K562 (cell line): ENCODE results near the gene EFHB. TPM values are rescaled to one million over a fixed set of nuclear protein-coding genes. Genes with fewer than 3 reads are reported as not detected.

Experiments
- KDM1A ChIP-seq, 2 experiments: fragments of 450-650 bp; IDR thresholded peaks; 2 replicates each; pipeline ENCODE4 v1.6.1; 2016; ENCODE audit warnings: mild to moderate bottlenecking in 2 of 2
- MXI1 ChIP-seq: IDR thresholded peaks from 2 replicates; pipeline ENCODE4 v1.6.1; 2011; ENCODE audit warnings: low read depth, mild to moderate bottlenecking, improper control_type of control experiment, low read length
- MYC ChIP-seq, 2 experiments: fragments of 250-450 bp in 1 of 2; sonication (Bioruptor Pico) in 1 of 2; IDR thresholded peaks; 2 replicates each; pipeline versions ENCODE4 v1.5.1 to v1.6.1; 2012 to 2021; ENCODE audit warnings: low read depth in 2 of 2, borderline replicate concordance in 1 of 2, improper control_type of control experiment in 1 of 2, low read length in 1 of 2, mild to moderate bottlenecking in 1 of 2, moderate library complexity in 1 of 2
- POLR2G ChIP-seq: fragments of 200-400 bp; formaldehyde crosslinking; IDR thresholded peaks from 2 replicates; pipeline ENCODE4 v1.6.1; 2017; ENCODE audit warnings: low read depth, mild to moderate bottlenecking, antibody characterized with exemption, low read length, moderate library complexity
- PYGO2 ChIP-seq: fragments of 450-650 bp; IDR thresholded peaks from 2 replicates; pipeline ENCODE4 v1.6.1; 2016; ENCODE audit warnings: mild to moderate bottlenecking, missing genetic modification characterization, moderate library complexity, missing compliant biosample characterization
- SIN3B ChIP-seq: fragments of 450-650 bp; IDR thresholded peaks from 2 replicates; pipeline ENCODE4 v1.6.1; 2017; ENCODE audit warnings: low read depth, mild to moderate bottlenecking, moderate library complexity
- TAL1 ChIP-seq: fragments of 450-650 bp; IDR thresholded peaks from 2 replicates; pipeline ENCODE4 v1.6.1; 2016; ENCODE audit warnings: mild to moderate bottlenecking
- TCF7 ChIP-seq: sonication (generic); IDR thresholded peaks from 2 replicates; pipeline ENCODE4 v1.6.1; 2016; ENCODE audit warnings: antibody characterized with exemption, borderline replicate concordance
- TCFL5 ChIP-seq: fragments of 250-450 bp; sonication (Bioruptor Pico); conservative IDR thresholded peaks from 2 replicates; pipeline ENCODE4 v1.6.1; 2021; ENCODE audit warnings: mild to moderate bottlenecking, moderate library complexity, matching md5 sums
- TFAM ChIP-seq: fragments of 250-450 bp; sonication (Bioruptor Pico); conservative IDR thresholded peaks from 2 replicates; pipeline ENCODE4 v1.5.0; 2021; ENCODE audit warnings: mild to moderate bottlenecking, moderate library complexity
- ZKSCAN8 ChIP-seq: fragments of 200-800 bp; sonication (Bioruptor generic); IDR thresholded peaks from 2 replicates; pipeline ENCODE4 v1.6.1; 2016; ENCODE audit warnings: missing genetic modification characterization, missing compliant biosample characterization
- ZNF175 ChIP-seq: fragments of 200-800 bp; sonication (Bioruptor generic); IDR thresholded peaks from 2 replicates; pipeline ENCODE4 v1.6.1; 2016; ENCODE audit warnings: low read depth, mild to moderate bottlenecking, missing genetic modification characterization, missing compliant biosample characterization
- ZNF274 ChIP-seq: IDR thresholded peaks from 2 replicates; pipeline ENCODE4 v1.6.1; 2011; ENCODE audit warnings: low read depth, mild to moderate bottlenecking, low read length, moderate library complexity, borderline replicate concordance
- ZNF75A ChIP-seq: fragments of 450-650 bp; formaldehyde crosslinking; IDR thresholded peaks from 2 replicates; pipeline ENCODE4 v1.4.0; 2020; ENCODE audit warnings: mild to moderate bottlenecking
- ZNF785 ChIP-seq: fragments of 250-450 bp; sonication (Bioruptor Pico); IDR thresholded peaks from 2 replicates; pipeline ENCODE4 v1.4.0; 2020; ENCODE audit warnings: mild to moderate bottlenecking
- polyA plus RNA-seq, 8 experiments: library from polyadenylated mRNA; depleted of rRNA in 4 of 8; stranded (reverse) in 5 of 8; unstranded in 3 of 8; fragments of >200 nt; fragmentation: Nextera tagmentation in 2 of 8; fragmentation: Illumina TruSeq in 1 of 8; extraction: Ambion mirVana in 2 of 8; extraction: Trizol in 1 of 8; gene quantifications; 2 replicates each; pipeline versions ENCODE4 v1.2.1 to v1.2.3, GENCODE V29; 2011 to 2014; ENCODE audit warnings: inconsistent platforms in 1 of 8, missing spikeins in 1 of 8
- total RNA-seq, 7 experiments: library from RNA; depleted of rRNA in 6 of 7; stranded (reverse); fragments of >200 nt in 6 of 7; fragmentation: Illumina TruSeq in 2 of 7; extraction: Trizol in 2 of 7; gene quantifications; 2 replicates each; pipeline versions ENCODE4 v1.2.1 to v1.2.3, GENCODE V29; 2011 to 2021; ENCODE audit warnings: low replicate concordance in 1 of 7
- TF ChIP-seq, protein P1 (sequence below): fragments of 250-450 bp; sonication (Bioruptor Pico); IDR thresholded peaks from 2 replicates; pipeline ENCODE4 v1.5.0; 2020; ENCODE audit warnings: mild to moderate bottlenecking, borderline replicate concordance
- TF ChIP-seq, protein P2 (sequence below): fragments of 450-650 bp; formaldehyde crosslinking; IDR thresholded peaks from 2 replicates; pipeline ENCODE4 v1.4.0; 2020; ENCODE audit warnings: mild to moderate bottlenecking, moderate library complexity
- TF ChIP-seq, protein P3 (sequence below), 2 experiments: fragments of 450-650 bp; conservative IDR thresholded peaks; 2 replicates each; pipeline ENCODE4 v1.6.1; 2017; ENCODE audit warnings: mild to moderate bottlenecking in 2 of 2, moderate library complexity in 2 of 2
- TF ChIP-seq, protein P4 (sequence below): fragments of 250-450 bp; sonication (Bioruptor Pico); IDR thresholded peaks from 2 replicates; pipeline ENCODE4 v1.5.1; 2021; ENCODE audit warnings: mild to moderate bottlenecking

Gene EFHB
- total and polyA plus RNA-seq, 9 of the 15 experiments (the other 6 are each of a cell fraction or from before 2014, with no cell fraction given) = 1.5 to 4.0 (median 1.8) TPM

DNA sequence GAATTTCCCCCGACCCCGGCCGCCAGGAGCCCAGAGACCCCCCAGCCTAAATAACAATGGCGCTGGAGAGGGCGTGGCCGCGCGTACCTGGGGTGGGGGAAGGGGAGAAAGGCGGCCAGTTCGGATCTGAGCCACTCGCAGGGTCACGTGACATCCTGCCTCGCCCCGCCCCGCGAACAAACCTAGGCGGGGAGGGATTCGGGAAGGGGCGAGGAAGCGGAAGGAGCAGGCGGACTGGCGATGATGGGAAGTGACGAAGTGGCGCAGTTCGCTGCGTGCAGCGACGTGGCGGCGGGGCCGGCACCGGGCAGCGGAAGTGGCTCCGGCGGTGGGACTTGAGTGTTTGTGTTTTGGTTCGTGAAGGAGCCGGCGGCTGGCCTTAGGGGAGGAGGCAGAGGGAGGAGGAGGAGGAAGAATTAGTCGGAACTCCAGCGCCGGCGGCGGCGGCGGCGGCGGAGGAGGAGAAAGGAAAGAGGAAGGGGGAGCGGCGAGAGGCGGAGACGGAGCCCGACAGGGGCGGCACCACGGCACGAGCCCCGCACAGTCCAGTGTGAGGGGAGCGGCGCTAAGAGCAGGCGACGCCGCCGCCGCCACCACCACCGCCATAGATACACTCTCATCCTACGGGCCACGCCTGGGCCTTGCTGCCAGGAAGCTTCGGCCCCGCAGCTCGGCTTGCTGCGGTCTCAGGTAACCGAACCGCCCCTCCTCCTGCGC is 13.0 kb upstream of the EFHB start, which contains the start of gene RAB5A (continued):
- peak; percentile 49; the same call in 1 of the 2 replicates for TF ChIP-seq MXI1
- no peak for TF ChIP-seq ZNF75A (CRISPR knock-in tag)
- TF ChIP-seq TAL1 = peak; percentile 20
- TF ChIP-seq ZNF175 (CRISPR knock-in tag) = peak; percentile 54; the same call in 1 of the 2 replicates
- TF ChIP-seq, protein P1, sequence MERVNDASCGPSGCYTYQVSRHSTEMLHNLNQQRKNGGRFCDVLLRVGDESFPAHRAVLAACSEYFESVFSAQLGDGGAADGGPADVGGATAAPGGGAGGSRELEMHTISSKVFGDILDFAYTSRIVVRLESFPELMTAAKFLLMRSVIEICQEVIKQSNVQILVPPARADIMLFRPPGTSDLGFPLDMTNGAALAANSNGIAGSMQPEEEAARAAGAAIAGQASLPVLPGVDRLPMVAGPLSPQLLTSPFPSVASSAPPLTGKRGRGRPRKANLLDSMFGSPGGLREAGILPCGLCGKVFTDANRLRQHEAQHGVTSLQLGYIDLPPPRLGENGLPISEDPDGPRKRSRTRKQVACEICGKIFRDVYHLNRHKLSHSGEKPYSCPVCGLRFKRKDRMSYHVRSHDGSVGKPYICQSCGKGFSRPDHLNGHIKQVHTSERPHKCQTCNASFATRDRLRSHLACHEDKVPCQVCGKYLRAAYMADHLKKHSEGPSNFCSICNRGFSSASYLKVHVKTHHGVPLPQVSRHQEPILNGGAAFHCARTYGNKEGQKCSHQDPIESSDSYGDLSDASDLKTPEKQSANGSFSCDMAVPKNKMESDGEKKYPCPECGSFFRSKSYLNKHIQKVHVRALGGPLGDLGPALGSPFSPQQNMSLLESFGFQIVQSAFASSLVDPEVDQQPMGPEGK = no peak
- no peak for TF ChIP-seq PYGO2 (tag)
- TF ChIP-seq KDM1A (IDR thresholded peaks at IDR 0.05) = no peak
- peak; percentile 87 for TF ChIP-seq MYC (IDR thresholded peaks at IDR 0.05; ENCODE audit: low read depth, low read length)
- 0 out of 2 replicates have a peak, but pooled peaks have one; percentile 29 for TF ChIP-seq MYC (CRISPR knock-in tag; IDR thresholded peaks at IDR 0.05; ENCODE audit: borderline replicate concordance, low read depth)
- TF ChIP-seq, protein P2, sequence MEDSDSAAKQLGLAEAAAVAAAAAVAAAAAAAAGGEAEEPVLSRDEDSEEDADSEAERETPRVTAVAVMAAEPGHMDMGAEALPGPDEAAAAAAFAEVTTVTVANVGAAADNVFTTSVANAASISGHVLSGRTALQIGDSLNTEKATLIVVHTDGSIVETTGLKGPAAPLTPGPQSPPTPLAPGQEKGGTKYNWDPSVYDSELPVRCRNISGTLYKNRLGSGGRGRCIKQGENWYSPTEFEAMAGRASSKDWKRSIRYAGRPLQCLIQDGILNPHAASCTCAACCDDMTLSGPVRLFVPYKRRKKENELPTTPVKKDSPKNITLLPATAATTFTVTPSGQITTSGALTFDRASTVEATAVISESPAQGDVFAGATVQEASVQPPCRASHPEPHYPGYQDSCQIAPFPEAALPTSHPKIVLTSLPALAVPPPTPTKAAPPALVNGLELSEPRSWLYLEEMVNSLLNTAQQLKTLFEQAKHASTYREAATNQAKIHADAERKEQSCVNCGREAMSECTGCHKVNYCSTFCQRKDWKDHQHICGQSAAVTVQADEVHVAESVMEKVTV (CRISPR knock-in tag) = no peak
- peak; percentile 97 for TF ChIP-seq POLR2G
- no peak; the same call in 1 of the 2 replicates for TF ChIP-seq TCF7
- no peak for TF ChIP-seq ZNF274
- TF ChIP-seq TFAM (CRISPR knock-in tag) = no peak
- no peak for TF ChIP-seq ZNF785 (CRISPR knock-in tag)
- TF ChIP-seq TCFL5 = no peak
- TF ChIP-seq, protein P3, sequence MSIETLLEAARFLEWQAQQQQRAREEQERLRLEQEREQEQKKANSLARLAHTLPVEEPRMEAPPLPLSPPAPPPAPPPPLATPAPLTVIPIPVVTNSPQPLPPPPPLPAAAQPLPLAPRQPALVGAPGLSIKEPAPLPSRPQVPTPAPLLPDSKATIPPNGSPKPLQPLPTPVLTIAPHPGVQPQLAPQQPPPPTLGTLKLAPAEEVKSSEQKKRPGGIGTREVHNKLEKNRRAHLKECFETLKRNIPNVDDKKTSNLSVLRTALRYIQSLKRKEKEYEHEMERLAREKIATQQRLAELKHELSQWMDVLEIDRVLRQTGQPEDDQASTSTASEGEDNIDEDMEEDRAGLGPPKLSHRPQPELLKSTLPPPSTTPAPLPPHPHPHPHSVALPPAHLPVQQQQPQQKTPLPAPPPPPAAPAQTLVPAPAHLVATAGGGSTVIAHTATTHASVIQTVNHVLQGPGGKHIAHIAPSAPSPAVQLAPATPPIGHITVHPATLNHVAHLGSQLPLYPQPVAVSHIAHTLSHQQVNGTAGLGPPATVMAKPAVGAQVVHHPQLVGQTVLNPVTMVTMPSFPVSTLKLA (conservative IDR thresholded peaks at IDR 0.05) = peak; percentile 91 to 95
- 0 out of 2 replicates have a peak, but pooled peaks have one; percentile 38 for TF ChIP-seq SIN3B
- TF ChIP-seq, protein P4, sequence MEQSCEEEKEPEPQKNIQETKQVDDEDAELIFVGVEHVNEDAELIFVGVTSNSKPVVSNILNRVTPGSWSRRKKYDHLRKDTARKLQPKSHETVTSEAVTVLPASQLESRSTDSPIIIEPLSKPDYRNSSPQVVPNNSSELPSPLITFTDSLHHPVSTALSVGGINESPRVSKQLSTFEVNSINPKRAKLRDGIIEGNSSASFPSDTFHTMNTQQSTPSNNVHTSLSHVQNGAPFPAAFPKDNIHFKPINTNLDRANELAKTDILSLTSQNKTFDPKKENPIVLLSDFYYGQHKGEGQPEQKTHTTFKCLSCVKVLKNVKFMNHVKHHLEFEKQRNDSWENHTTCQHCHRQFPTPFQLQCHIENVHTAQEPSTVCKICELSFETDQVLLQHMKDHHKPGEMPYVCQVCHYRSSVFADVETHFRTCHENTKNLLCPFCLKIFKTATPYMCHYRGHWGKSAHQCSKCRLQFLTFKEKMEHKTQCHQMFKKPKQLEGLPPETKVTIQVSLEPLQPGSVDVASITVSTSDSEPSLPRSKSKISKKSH = no peak
- no peak for TF ChIP-seq ZKSCAN8 (CRISPR knock-in tag)
